ENCODE measurements around the gene SLC2A14. TPM values are rescaled to one million over a fixed set of nuclear protein-coding genes. Genes with fewer than 3 reads are reported as not detected.
"Not testable (repeated sequence)": the region's sequence is repeated elsewhere in the genome, so short reads cannot be mapped to it uniquely, and the experiment has no call there.

Gene SLC2A14
- total RNA-seq, 1 donor from 2014 or later: not detected

- no peak for DNase-seq (ENCODE audit: low read depth)
- TF ChIP-seq CTCF (conservative IDR thresholded peaks at IDR 0.05; ENCODE audit: low read depth, low read length): peak; percentile 99
These were observed 65.7 kb downstream of the SLC2A14 start for GRCh38 chr12:7806863-7807487.

GRCh38 chr12:7806319-7806718, 66.4 kb downstream of the SLC2A14 start:
- not testable (repeated sequence) for H3K4me3 ChIP-seq (ENCODE audit: low read depth, low read length); DNase-seq (ENCODE audit: low read depth)

More at GRCh38 chr12:7806863-7807487, 65.7 kb downstream of the SLC2A14 start:
- no peak overlapping the region for H3K4me3 ChIP-seq (ENCODE audit: low read depth, low read length)

DNA sequence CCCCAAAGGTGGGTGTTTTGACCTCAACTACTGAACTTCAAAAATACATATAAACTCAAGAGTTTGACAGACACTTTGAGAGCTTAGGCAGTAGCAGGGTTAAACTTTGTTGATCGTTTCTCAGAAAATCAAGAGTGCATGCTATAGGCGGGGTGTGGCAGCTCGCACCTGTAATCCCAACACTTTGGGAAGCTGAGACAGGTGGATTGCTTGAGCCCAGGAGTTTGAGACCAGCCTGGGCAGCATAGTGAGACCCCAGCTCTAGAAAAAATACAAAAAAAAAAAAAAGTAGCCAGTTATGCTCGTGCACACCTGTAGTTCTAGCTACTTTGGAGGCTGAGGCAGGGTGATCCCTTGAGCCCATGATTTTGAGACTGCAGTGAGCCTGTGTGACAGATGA, 71.3 kb downstream of the SLC2A14 start:
- no peak overlapping the region for H3K4me3 ChIP-seq (ENCODE audit: low read depth, low read length)
- no peak for TF ChIP-seq CTCF (conservative IDR thresholded peaks at IDR 0.05; ENCODE audit: low read depth, low read length)
- DNase-seq (ENCODE audit: low read depth): no peak

DNA sequence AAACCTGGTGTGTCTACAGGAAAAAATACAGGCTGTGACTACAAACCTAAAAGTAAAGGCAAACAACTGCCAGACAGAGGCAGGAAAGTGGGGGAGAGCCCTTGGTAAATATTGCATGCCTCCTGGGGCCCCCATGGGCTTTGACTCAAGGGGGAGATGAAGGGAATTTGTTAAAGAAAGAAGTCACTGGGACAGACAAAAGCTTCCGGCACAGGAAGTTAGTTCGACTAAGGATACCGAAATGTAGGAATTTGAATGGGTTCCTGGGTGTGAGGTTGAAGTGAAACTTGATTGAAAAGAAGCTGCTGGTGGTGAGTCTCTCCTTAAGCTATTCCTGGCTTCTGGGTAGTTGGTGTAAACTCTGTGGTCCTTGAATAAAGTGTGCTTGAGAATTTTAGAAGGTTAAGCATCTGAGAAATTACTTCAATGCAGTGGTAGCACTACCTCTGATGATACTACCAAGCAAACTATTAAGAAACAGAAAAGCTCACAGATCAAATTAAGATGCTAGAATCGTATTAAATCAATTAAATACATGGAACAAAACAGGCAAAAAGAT, 73.9 kb downstream of the SLC2A14 start:
- DNase-seq (ENCODE audit: low read depth); H3K4me3 ChIP-seq (ENCODE audit: low read depth, low read length): not testable (repeated sequence)

DNA sequence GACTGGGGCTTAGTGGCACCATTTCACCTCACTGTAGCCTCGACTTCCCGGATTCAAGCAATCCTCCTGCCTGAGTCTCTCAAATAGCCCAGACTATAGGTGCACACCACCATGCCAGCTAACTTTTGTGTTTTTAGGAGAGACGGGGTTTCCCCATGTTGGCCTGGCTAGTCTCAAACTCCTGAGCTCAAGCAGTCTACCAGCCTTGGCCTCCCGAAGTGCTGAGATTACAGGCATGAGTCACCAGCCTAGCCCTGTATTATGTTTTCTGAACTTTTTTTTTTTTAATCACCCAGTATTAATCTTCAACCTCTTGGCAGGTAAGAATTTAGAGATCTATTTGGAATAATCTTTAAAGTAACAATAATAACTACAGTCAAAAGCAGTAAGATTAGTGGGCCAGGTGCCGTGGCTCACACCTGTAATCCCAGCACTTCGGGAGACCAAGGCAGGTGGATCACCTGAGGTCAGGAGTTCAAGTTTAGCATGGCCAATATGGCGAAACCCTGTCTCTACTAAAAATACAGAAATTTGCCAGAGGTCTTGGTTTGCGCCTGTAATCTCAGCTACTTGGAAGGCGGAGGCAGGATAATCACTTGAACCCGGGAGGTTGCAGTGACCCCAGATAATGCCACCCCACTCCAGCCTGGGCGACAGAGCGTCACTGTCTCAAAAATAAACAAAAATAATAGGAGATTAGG, 74.9 kb downstream of the SLC2A14 start:
- no peak for TF ChIP-seq CTCF (conservative IDR thresholded peaks at IDR 0.05; ENCODE audit: low read depth, low read length)
- no peak overlapping the region for H3K4me3 ChIP-seq (ENCODE audit: low read depth, low read length)
- DNase-seq (ENCODE audit: low read depth): no peak

DNA sequence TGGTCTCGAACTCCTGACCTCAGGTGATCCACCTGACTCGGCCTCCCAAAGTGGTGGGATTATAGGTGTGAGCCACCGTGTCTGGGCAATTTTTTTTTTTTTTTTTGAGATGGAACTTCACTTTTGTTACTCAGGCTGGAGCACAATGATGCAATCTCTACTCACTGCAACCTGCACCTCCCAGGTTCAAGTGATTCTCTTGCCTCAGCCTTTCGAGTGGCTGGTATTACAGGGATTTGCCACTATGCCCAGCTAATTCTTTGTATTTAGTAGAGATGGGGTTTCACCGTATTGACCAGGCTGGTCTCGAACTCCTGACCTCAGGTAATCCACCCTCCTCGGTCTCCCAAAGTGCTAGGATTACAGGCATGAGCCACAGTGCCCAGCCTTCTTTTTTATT, 75.4 kb downstream of the SLC2A14 start:
- not testable (repeated sequence) for DNase-seq (ENCODE audit: low read depth); H3K4me3 ChIP-seq (ENCODE audit: low read depth, low read length)

GRCh38 chr12:7793211-7793610, 79.5 kb downstream of the SLC2A14 start:
- TF ChIP-seq CTCF (conservative IDR thresholded peaks at IDR 0.05; ENCODE audit: low read depth, low read length): no peak
- DNase-seq (ENCODE audit: low read depth): no peak
- no peak overlapping the region for H3K4me3 ChIP-seq (ENCODE audit: low read depth, low read length)

DNA sequence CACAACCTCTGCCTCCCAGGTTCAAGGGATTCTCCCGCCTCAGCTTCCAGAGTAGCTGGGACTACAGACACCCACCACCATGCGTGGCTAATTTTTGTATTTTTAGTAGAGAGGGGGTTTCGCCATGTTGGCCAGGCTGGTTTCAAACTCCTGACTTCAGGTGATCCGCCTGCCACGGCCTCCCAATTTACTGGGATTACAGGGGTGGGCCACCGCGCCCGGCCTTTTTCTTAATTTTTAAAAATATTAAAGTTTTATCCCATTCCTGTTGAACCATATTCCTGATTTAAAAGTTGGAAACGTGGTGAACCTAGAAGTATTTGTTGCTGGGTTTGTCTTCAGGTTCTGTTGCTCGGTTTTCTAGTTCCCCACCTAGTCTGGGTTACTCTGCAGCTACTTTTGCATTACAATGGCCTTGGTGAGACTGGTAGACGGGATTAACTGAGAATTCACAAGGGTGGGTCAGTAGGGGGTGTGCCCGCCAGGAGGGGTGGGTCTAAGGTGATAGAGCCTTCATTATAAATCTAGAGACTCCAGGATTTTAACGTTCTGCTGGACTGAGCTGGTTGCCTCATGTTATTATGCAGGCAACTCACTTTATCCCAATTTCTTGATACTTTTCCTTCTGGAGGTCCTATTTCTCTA, 83.7 kb downstream of the SLC2A14 start, which contains the start of gene NANOG:
Gene NANOG (plus strand): TSS at position 519 of the 645 bp plus-strand sequence. CDS start 213 bp downstream, outside the sequence.
- not testable (repeated sequence) for H3K4me3 ChIP-seq (ENCODE audit: low read depth, low read length); DNase-seq (ENCODE audit: low read depth)

DNA sequence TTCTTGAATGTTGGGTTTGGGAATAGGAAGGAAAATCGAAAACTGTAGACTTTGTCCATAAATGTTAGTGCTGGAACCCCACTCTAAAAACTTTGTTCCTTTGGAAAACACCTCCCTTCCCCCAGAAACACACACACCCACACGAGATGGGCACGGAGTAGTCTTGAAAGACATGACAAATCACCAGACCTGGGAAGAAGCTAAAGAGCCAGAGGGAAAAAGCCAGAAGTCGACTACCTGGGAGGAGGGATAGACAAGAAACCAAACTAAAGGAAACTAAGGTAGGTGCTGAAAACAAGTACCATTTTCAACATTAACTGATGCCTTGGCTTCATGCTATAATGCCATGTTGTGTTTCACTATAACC, 84.4 kb downstream of the SLC2A14 start:
- no peak for DNase-seq (ENCODE audit: low read depth)
- no peak overlapping the region for H3K4me3 ChIP-seq (ENCODE audit: low read depth, low read length)
- TF ChIP-seq CTCF (conservative IDR thresholded peaks at IDR 0.05; ENCODE audit: low read depth, low read length): no peak

All from epithelial cell of proximal tubule (primary cell).